HG03175 (cell line): ENCODE data around the gene CENPX.

ENCODE experiments used
- ATAC-seq: cut with Tn5 transposase; IDR thresholded peaks from one replicate; pipeline ENCODE4 v1.9.1; 2021; ENCODE audit warnings: mild to moderate bottlenecking, moderate library complexity; ENCODE audit not compliant: unreplicated experiment

CENPX gene

DNA sequence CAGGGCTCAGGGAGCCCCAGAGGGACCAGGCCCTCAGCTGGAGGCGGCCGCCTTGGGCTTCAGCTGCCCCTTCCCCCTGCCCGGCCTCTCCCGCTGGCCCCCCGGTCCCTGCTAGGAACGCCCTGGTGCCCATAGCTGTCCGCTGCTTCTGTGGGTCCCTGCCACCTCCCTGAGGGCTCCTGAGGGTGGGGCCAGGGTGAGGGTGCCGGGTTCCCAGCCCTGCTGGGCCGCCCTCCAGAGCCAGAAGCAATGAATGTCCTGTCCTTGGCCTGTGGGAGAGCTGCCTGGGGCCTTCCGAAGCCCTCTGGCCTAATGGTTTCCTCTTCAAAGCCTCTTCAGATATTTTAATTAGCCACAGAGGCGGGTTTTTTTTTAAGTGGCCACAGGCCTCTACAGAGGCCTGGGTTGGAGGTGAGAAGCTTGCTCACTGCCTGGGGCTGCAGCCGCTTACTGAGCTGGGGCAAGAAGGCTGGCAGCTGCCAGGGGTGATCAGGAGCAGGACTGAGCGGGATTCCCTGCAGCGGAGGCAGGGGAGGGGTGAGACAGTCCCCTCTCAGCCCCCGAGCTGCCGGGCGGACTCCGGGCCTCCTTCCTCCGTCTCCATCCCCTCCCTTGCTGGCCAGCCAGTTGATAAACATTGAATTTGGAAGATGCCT is 9.9 kb downstream of the CENPX start:
- ATAC-seq = no peak

DNA sequence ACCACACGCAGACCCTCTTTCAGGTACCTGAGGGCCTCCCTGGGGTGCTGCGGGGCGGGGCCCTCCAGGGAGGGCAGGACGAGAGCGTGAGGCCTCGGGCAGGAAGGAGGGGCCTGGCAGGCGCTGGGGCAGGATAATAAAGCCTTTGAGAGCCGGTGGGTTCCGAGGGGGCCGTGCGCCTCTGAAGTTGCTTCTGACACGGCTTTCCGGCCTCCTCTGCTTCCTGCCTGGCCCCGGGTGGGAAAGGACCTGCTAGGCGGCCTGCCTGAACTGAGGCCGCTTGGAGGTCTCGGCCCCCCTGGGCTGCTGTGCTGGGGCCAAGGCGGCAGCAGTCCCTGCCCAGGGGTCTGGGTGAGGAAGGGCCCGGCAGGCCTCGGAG is 10.4 kb downstream of the CENPX start:
- no peak for ATAC-seq

DNA sequence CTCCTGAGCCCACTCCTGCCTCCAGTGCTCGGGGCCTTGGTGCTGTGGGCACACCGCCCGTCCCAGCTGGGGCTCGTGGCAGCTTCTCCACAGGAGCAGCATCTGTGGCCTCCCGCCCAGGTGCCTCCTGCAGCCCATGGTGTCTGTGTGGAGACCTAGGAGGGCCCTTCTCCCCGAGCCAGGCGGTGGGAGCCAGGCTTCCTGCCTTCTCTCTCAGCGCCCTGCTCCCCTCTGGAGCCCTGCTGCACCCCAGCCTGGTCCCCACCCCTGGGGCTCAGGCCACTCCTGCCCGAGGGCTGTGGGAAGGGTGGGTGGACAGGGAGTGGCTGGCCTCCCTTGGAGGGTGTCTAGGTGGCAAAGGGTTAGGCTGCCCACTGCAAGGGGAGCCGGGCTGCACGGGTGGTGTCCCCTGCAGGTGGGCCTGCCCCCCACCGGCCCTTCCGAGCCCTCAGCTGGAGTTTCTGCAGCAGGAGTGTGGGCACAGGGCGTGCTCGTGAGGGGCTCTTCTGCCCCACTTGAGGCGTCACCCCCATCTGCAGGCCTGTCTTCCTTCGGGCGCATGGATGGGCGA is 11.0 kb downstream of the CENPX start:
- no peak for ATAC-seq

DNA sequence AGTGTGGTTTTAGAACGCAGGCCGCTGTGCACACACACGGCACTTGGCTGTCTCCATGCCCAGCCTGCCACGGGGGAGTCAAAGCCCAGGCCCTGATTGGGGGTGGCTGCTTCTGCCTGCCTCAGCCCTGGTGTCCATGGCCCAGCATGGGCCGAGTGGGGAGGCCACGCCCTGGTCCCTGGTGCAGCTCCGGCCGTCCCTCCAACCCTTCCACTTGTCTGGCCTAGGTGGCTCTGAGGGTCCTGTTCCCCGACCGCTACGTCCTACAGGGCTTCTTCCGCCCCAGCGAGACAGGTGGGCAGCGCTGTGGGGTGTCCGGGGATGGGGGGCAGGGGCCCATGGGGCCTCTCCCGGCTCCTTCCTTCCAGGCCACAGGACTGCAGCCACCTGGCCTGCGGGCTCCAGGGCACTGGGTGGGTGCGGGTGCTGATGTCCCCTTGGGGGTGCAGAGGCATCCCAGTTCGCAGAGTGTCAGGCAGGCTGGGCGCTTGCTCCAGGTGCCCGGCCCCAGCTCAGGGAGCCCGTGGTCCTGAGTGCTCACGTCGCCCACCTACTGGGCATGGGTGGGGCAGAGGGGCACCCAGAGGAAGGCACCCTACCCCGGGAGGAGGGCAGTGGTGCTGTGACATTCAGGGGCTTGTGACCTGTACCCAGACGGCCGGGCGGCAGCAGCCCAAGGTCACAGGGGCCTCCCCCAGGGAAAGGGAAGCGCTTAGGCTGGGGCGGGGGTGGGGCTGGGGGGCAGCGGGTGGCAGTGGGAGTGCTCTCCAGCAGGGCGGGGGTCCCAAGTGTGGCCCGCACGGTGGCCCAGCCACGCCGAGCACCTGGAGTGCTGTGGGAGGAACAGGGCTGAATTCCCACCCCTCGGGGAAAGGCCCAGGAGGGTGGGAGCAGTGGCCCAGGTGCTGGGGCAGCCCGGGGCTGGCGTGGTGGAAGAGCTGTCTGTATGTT is 11.8 kb downstream of the CENPX start:
- ATAC-seq = no peak

DNA sequence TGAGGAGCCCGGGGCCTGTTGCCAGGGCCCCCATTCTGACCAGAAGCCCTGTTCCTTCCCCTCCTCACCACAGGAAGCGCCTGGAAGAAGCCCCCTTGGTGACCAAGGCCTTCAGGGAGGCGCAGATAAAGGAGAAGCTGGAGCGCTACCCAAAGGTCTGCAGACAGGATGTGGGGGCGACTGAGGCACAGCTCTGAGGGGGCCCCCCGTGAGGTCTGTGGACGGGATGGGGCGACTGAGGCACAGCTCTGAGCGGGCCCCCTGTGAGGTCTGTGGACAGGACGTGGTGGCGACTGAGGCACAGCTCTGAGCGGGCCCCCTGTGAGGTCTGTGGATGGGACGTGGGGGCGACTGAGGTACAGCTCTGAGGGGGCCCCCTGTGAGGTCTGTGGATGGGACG is 13.3 kb downstream of the CENPX start:
- no peak for ATAC-seq

DNA sequence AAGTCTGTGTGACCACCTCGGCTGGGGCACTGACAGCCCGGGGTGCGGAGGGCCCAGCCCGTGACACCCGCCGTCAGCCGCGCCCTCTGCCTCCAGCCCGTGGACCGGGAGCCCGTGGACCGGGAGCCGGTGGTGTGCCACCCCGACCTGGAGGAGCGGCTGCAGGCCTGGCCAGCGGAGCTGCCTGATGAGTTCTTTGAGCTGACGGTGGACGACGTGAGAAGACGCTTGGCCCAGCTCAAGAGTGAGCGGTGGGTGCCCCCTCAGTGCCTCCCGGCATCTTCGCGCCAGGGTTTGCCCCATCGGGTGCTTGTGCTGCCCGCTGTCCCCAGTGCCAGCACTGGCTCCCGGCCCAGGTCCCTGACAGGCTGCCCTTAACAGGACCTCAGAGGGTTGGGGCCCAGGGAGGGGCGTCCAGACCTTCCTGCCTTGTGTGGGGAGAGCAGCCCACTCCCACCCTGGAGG is 13.7 kb downstream of the CENPX start:
- ATAC-seq = no peak

DNA sequence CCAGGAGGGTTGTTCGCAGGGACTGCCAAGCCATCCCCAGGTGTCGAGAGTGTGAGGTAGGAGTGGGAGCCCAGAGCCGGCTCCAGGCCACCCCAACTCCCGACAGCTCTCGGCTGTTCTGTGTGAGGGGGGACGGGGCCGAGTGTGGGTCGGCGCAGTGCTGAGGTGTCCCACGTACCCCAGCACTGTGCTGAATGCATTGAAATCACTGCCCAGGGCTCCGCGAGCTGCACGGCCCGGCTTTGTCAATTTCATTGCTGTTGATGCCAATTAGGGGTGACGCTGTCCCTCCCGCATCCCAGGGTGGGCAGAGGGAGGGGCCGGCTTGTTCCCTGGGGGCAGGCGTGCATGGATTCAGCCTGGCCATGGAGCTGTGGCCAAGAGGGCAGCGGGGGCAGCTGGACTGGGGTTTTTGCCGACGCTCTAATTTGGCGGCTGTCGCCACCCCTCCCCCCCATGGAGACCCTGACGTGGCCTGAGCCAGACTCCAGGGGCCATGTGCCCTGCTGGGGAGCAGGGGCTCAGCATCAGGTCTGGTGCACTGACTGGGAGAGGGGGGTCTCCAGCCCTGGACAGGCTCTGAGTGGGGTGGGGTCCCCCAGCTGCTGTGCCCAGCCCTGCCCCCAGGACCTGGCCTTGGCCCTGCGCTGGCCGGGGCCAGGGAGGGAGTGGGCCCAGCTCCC is 14.3 kb downstream of the CENPX start:
- no peak for ATAC-seq

DNA sequence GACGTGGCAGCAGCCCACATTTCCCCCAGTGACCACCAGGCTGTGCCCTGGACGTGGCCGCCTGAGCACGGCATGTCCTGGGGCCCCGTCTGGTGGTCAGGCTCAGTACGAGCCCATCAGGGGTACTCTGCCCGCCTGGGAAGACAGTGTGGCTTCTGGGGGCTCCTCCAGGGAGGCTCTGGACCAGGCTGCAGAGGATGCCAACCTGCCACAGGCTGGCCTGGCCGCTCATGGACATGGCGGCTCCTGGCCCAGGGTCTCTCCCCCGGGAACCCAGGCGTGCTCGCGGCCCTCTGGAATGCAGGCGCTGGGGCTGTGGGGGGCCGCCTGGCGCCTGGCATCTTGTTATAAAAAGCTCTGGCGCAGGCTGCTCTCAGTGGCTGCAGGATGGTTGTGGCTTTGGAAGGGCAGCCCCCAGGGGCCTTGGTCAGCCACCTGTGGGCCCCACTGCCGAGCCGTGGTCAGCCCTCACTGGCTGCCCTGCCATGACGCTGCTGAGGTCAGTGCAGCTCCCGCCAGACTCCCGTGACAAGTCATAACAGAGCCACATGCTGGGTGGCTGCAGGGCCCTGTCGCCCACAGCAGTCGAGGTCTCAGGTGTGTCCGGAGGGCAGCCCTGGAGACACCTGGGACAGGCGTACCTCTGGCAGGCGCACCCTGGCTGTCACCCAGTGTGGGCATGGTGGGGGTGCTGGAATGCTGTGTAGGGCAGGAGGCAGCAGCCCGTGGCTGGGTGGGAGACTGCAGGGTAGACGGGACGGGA is 15.0 kb downstream of the CENPX start:
- no peak for ATAC-seq

DNA sequence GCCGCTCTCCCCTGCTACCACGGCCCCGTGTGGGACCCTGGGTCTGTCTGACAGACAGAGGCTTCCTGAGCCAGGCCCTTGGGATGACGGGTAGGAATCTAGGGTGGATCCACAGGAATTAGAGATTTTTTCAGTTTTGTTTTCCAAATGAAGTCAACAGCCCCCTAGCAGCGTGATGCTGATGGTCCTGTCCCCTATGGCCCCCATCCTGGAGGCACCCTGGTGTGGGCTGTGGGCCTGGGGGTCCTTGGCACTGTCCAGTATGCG is 15.5 kb downstream of the CENPX start:
- no peak for ATAC-seq

DNA sequence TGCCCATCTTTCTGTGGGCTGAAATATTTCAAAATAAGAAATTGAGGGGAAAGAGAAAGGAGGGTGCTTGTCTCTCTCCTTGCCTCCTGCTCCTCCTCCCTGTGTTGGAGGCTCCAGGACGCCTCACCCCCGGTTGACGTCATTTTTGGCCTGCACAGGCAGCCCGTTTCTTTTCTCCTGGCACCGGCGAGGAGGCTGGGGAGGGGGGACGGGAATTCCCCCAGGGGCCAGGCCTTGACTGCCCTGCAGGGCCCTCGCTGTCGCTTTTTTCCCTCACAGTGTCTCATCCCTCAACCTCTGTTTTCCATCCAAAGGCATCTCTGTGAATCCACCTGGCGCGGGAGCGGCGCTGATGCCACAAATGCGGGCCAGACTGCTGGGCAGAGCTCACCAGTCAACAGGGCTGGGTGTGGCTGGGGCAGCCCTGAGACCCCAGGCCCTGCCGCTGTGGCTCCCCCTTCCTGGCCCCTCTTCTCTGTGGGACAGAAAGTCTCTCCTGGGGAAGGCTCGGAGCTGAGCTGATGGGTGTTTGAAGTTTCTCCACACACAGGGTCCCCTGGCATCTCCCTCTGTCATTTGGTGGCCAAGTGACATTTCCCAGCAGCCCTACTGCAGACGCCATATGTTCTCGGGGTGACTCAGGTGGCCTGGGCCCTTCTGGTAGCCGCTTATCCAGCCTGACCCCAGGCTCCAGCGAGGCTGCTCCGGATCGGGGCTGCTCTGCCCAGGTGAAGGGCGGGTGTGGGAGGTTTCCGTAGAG is 16.0 kb downstream of the CENPX start:
- no peak for ATAC-seq

DNA sequence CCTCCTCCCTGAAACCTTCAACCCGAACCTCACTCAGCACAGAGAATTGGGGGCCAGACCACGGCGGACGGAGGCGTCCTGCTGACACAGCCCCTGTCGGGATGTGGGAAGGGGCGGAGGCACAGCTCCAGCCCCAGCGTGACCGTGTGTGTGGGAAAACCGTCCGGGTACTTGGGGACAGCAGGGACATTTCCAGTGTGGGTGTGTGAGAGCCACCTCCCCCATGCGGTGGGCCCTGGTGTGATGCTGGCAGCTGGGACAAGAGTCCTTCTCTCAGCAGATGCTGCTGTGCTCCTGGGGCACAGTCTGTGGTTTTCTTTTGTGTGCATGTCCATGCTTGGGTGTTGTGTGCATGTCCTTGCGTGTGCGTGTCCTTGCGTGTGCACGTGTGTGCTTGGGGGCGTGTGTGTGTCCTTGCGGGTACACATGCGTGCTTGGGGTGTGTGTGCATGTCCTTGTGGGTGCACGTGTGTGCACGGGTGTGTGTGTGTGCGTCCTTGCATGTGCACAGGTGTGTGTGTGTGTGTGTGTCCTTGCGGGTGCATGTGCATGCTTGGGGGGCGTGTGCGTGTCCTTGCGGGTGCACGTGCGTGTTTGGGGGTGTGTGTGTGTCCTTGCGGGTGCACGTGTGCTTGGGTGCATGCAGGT is 16.9 kb downstream of the CENPX start:
- no peak for ATAC-seq

DNA sequence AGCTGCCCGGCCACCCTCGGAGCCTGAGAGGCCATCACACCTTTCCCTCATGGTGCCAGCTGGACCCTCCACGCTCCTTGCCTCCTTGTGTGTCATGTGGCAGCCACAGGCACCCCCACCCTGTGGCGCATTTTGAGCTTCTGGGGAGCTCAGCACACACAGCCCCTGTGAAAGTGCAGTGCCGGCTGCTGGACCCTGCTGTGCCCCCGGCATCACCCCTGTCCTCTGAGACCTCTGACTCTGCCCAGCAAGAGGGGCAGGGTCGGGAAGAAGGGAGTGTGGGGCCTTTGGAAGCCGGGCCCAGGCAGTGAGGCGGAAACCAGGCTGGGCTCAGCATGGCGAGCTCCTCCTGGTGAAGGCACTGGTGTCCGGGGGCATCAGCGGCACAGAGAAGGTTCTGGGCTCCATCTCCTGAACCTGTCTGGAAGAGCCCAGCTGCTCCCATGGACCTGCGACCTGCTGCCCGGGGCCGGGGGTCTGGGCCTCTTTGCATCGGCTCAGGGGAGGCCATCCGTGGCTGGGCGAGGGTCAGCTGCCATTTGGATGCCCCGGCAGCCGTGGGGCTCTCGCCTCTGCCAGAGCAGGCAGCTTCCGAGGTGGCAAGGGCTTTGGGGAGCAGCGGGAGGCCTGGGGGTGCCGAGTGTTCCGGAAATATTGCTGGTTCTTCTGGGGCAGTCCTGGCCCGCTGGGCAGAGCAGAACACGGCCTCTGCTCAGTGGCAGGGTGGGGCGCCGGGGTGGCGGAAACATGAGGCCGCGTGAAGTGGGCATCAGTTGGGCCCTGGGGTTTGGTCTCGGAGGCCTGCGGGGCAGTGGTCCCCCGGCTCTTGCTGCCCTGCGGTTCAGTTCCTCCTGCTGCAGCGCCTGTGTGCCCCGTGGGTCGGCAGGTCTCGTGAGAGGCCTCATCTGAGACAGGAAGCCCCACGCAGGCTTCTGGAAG is 17.9 kb downstream of the CENPX start:
- no peak for ATAC-seq

DNA sequence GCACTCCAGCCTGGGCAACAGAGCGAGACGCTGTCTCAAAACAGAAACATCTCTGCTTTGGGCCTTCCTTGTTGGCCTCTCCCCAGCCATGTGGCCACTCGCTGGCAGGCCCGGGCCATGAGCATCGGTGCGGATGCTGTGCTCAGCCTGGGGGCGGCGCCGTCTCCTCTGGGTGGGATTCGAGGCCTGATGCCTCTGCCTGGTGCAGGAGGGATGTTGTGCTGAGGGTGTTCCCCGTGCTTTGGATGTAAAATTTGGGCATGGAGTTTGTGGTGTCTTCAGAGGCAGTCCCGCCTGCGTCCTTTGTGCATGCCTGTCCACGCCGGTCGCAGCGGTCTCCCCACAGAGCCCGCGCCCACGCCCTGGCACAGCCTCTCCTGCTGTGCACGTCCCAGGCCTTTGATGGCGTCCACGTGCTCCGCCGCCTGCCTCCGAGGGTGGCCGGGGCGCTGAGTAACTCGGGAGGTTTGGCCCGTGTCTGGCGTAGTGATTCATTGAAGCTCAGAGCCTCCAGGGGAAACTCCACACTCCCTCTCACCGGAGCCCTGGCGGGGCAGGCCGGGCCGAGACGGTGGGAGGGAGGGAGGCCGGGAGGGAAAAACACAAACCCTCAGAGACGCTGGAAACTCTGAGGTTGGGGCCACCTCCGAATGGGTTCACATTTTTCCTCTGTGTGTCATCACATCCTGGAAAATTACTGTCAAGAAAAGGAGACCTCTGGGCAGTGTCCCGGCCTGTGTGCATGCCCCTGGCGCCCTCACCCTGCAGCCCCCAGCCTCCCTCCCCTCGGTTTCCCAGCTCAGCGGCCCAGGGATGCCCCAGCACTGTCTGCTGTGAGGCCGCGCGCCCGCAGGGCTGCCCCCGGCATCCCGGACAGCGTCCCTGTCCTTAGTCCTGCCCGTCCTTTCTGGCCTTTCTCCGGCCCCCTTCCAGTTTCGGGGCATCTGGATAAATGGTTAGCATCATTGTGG is 19.0 kb downstream of the CENPX start:
- ATAC-seq = no peak

DNA sequence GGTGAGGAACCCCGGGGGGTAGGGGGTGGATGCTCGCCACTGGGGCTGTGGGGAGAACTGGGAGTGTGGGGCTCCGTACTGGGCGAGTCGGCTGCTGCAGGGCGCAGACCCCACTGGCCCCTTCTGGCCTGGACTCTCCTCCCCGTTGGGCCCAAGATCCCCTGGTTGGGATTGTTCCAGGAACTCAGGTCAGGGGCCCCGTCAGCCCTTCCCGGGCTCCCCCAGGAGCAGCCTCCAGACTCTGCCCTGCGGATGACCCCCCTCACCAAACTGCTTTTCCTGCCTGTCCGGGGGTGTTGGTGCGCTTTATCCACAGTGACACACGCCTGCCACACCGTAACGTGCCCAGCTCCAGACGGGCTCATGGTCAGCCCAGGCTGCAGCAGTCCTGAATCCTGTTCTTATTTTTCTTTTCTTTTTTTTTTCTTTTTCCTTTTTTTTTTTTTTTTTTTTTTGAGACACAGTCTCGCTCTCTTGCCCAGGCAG is 21.1 kb downstream of the CENPX start:
- ATAC-seq = no peak

DNA sequence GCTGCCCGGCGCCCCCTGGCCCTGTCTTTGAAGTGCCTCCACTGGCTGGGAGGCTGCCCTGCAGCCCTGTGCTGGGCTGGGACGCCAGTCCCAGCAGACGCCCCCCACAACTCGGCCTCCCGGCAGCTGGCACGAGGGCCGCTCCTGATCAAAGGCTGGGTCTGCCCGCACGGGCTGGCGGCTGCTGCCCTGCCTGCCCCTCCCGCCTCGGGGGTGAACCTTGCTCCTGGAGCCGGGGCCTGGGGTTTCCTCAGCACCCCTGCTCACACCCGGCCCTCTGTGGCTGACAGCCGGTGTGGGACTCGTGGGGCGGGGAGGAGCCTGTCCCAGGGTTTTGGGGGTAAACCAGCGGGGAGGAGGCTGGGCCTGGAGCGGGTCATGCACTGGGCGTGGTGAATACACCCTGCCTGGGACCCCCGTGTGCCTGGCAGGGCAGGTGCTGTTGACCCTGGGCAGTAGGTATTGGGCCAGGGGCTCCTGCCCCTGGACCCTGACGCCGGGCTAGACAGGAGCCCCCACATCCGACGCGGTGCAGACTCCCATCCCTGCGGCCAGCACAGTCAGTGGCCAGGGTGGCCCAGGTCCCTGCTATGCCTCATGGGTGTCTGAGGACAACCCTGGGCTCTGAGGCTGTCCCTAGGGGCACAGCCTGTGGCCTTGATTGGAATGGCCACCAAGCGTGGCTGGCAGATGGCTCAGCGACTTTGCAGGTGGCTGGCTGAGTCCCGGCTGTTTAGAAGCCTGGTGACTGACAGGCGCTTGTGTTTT is 21.7 kb downstream of the CENPX start:
- ATAC-seq = no peak

DNA sequence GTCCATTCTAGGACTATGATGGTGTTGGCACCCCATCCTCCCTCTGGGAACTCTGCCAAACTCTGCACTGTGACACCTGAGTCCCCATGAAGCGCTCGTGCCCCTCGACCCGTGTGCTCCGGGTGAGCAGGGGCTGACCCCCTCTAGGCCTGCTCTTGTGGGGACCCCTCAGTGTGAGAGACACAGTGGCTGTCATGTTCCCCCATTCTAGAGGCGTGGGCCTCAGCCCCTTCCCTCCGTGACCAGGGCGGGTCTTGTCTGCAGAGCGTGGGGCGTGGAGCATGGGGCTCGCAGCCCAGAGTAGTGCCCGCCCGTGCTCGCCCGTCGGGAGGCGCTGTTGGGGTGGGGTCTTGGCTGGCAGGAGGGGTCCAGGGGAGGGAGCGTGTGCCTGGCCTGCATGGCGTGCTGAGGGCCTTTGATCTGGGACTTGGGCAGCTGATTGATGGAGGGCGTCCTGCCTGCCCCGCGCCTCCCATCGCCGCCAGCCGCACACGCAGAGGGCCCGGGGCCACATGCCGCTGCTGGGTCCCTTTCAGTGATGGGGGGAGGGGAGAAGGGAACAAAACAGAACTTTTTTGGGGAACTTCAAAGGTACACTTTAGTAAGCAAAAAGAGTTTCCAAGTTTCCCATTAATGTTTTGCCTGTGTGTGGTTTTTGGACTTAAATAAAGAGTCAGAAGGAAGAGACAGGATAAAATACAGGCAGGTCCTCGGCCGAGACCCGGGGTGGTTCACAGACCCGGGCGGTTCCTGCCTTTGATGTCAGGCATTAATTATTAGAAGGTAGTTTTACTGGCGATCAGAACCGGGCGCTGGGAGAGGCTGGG is 22.5 kb downstream of the CENPX start:
- ATAC-seq = no peak
